GF-D8 (cell line): ENCODE results near the gene NFIX.

Experiments used
- DNase-seq: peaks from one replicate; lab custom pipeline; 2025; lab: John Stamatoyannopoulos, UW

The NFIX gene

DNA sequence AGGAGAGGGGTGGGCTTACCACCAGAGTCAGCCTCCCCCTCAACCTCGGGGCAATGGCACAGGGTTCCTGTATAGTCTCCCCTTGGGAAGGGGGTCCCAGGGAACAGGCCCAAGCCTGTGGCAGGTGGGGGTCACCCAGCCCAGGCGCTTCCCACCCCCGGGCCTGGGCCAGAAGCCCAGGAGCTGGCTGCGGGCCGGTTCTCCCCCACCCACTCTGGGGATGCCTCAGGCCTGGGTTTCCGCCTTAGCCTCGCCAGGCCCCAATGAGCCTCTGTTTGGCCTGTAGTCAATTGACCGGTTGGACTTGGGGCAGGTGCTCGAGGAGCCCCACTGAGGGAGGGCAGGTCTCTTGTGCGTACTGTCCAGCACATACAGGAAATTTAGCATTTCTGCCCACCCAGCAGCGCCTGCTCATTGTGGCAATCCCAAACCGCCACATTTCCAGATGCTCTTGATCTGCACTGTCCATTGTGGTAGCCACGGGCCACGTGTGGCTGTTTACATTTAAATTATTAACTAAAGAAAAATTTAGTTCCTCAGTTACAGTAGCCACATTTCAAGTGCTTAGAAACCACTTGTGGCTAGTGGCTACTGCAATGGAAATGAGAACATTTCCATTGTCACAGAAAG, 97.4 kb downstream of the NFIX start:
- no peak for DNase-seq

DNA sequence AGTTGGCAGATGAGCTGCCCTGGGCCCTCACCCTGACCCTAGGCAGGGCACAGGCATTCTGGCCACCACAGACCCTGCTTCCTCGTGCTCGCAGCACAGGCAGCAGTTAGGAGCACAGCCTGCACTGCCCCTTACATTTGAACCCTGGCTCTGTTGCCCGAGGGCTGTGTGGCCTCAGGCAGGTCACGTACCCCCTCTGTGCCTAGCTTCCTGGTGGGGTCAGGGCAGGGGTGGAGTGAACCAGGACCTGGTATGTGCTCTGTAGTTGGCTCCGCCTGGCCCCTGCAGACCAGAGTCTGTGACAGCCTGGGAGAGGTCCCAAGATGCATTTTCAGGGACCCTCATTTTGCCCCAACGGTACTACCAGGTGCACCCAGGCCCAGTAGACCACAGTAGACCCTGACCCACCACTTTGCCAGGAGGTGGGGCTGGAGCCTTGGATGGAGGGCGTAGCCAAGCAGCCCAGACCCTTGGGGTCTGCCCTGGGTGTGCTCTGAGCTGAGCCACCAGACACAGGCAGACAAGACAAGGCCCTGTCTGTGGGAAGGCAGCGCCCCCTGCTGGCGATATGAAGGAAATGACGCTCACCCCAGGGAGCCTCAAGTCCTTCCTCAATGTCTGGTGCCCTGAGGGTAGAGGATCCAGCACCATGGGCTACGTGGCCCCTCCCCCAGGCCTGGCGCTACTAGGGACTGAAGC, 98.3 kb downstream of the NFIX start:
- peak; percentile 47 for DNase-seq

DNA sequence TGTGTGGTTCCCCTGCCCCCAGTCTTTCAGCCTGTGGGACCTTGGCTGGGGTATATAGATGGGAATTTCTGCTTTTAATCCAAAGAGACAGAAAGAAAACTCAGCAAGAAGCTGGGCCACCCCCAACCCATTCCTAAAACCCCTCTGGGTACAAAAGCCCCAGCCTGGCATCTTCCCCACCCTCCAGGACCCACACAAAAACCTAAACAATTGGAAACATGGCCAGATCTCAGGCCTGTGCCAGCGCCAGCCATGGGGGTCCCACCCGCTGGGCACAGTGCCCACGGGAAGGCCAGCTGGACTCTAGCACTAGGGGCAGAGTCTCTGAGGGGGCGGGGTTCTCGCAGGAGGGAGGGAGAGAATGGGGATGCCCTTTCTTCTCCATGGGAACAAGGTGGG, 98.8 kb downstream of the NFIX start:
- no peak for DNase-seq

DNA sequence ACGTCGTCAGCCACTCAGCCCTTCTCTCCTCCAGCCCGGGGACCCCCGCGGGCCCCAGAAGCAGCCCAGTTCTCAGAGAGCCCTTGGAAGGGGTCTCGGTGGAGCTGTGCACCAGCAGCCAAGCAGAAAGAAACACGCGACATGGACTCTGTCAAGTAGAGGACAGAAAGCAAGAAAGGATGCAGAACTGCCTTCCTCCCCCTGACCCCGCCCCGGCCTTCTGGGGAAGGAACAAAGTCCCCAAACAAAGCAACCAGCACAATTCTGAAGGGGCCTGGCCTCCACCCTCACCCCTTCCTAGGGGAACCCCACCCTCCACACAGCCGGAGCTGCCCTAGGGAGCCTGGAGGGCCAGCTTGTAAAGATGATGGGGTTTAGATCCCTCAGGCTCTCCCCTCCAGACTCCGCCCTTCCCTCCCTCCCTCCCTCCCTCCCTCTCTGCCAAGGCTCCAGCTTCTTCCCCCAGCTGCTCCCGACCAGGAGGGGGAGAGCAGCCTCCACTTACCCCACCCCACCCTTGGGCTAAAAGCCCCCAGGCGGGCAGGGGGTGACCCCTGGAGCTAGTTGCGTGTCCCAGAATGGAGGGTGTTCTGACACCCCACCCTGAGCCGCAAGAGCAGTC, 99.6 kb downstream of the NFIX start:
- no peak for DNase-seq

DNA sequence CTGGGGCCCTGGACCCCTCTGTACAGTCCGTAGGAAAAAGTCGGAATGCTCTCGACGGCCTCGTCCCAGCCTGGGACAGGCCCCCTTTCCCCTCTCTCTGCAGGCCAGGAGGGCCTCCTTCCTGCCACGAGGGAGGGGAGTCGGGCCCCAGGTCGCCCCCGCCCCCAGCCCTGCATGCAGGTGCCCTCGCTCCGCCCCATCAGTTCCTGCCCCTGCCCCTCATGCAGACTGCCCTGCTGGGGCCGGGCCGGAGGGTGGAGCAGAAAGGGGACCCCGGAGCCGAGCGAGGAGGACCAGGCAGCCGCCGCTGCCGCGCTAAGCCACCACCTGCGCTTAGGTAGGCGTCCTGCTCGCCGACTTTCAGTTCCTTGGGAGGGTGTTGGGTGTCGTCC, 100.1 kb downstream of the NFIX start:
- no peak for DNase-seq

DNA sequence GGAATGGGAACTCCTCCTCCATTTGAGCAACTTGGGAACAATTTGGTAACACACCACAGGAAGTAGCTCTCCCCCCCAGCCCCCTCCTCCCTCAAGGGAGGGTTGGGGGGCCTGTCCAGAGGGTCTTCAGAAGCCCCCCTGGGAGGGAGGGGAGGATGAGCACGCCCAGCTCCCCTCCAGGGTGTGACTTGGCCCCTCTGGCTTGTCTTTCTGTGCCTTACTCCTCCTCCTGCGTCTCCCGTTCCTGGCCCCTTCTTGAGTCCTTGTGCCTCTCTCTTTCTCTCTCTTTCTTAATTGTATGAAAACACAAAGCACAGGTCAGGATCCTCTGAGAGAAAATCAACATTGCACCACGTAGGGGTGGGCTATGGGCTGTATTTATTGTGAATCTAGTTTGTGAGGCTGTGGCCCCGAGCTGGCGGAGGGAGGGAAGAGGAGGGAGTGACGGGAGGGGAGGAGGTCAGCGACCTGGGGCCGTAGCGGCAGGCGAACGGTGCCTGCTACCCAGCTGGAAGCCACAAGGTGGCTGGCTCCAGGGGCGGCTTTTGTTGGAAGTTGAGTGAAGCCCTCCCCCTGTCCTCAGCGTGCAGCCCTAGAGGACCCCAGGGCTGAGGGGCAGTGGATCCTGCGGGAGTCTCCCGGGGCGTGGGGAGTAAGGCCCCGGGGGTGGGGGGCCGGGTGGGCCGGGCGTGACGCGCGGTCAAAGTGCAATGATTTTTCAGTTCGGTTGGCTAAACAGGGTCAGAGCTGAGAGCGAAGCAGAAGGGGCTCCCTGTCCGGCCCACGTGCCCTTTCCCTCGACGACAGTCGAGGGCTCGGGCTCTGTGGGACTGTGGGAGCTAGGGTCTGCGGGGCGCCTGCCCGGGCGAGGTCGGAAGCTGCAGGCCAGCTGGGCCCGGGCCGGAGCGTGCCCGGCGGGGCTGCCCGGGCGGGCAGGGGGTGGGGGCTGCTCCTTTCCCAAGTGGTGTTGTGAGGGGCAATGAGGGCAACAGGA, 101.0 kb downstream of the NFIX start:
- peak; percentile 56 for DNase-seq

DNA sequence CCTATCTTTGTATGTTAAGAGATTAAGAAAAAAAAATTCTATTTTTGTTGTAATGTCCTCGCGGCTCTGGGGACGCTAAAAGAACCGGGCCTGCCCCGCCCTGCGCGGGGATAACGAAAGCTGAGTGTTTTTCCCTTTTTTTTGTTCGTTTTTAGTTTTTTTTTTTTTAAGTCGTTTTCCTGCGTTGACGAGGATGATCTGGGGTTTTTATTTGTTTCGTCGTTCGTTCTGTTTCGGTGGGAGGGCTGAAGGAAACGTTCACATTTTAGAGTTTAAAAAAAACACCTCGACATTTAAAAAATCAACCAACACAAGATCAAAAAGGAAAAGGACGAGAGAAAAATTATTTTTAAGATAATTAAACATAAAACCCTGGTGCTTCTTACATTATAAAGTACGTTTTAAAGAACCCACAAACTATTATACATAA, 101.8 kb downstream of the NFIX start:
- no peak for DNase-seq

DNA sequence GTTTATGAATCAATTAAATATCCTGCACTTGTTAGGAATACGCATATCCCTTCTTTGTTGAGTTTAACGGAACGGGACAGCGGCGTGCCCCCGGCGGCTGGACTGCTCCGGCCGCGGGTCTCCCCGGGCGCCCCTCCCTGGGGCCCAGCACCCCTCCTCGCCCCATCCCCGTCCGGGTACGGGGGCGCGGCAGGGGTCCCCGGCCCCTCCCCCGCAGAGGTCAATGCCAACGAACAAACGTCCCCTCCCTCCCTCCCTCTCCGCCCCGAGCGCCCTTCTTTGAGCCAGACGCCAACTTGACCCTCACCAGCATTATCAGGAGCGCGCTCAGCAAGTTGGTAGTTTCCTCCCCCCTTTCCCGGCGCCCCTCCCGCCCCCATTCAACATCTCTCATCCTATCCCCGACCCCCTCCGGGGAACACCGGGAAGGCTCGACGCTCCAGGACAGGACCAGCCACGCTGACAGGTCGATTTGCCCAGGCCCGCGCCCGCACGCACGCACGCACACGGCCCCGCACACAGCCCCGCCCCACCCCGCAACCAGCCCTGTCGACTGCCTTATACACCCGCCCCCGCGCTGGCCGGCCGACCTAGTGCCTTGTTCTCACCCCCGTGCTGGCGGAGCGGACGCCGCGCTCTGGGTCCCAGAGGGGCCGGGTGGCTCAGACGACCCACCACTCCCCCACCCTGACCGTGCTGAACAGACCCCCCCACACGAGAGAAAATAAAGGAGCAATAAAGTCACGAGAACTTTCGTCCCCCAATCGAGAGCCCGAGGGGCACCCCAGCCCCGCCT, 102.4 kb downstream of the NFIX start:
- peak; percentile 71 for DNase-seq

DNA sequence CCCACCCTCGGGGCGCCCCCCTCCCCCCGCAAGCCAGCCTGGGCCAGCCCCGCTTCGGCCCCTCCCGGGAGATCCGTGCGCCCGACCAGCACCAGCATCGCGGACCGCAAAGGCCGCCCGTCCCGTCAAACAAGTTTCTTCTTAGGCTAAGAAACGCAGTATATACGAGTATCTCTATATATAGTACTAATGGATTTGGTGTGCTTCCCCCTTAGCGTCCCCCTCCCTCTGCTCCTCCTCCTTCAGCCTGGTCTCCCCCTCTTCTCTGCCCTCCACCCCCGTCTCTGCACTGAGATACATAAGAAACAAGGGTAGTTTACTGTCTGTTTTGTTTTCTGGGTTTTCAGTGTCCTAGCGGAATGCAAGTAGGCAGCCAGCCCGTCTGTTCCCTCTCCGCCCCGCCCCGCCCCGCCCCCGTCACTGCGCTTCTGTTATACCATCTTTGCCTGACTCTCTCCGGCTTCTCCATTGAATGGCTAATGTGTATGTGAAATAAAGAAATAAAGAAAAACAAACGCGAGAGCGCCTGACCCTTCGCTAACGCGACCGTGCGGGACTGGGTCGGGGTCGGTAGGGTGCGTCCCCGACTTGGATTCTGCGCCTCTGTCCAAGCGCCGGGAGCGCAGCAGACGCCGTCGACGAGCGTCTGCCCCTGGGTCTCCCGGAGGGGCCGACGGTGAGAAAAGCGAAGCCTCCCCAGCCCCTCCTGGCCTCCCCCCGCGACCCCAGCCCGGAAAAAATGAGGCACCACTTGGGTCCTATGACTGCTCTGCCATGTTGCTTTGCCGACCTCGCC, 103.2 kb downstream of the NFIX start:
- peak; percentile 74 for DNase-seq

DNA sequence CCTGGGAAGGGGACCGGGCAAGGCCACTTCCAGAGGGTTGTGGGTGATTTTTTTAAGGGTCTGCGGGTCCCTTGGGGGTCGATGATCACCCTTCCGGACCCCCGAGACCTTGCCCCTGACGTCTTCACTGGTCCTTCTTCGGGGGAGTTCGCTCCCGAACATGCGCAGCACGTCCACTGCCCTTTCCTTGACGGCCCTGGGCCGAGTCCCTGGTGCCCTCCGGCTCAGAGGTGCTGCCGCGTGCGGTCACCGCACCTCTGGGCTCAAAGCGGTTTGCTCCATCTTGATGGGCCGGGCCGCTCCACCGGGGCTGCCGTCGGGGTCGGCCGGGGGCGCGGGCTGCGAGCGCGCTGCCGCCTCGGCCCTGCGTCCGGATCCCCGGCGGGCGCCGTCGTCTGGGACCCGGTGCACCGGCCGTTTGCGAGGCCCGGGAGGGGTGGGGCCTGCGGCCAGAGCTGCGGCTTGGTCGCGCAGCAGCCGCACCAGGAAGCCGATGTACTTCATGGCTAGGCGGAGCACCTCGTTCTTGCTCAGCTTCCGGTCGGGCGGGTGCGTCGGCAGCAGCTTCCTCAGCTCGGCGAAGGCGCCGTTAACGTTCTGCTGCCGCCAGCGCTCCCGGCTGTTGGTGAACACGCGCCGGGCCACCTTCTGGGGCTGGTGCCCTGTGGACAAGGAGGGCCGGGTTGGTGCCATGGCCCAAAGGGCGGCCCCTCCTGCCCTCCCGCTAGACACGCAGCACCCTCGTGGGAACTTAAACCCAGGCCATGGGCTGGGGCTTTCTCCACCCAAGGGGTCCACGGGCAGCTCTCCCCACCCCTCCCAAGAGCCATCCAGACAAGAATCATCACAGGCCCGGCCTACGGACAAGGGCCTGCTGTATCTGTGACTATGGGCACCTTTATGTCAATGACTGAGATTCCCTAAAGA, 104.1 kb downstream of the NFIX start:
- DNase-seq, result peak; percentile 85

DNA sequence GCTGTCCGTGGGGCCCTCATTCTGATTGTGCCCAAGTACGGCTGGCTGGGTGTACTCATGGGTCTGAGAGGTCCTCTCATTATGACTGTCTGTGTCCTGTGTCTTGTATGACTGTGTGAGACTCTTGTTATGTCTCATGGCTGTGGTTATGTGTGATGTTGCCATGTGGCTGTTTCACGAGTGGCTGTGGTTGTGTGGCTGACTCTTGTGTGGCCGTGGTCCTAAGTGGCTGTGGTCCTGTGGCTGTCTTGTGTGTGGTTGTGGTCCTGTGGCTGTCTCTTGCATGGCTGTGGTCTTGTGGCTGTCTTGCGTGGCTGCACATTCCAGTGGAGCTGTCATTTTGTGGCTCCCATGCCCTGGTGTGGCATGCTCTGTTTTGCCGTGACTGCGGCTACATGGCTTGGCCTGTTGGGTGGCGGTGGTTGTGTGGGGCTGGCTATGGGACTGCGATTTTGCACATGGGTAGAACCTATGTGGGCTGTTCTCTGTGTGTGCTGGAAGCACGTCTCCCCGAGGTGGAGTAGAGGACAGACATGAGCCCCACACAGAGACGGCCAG, 104.8 kb downstream of the NFIX start:
- peak; percentile 68 for DNase-seq

DNA sequence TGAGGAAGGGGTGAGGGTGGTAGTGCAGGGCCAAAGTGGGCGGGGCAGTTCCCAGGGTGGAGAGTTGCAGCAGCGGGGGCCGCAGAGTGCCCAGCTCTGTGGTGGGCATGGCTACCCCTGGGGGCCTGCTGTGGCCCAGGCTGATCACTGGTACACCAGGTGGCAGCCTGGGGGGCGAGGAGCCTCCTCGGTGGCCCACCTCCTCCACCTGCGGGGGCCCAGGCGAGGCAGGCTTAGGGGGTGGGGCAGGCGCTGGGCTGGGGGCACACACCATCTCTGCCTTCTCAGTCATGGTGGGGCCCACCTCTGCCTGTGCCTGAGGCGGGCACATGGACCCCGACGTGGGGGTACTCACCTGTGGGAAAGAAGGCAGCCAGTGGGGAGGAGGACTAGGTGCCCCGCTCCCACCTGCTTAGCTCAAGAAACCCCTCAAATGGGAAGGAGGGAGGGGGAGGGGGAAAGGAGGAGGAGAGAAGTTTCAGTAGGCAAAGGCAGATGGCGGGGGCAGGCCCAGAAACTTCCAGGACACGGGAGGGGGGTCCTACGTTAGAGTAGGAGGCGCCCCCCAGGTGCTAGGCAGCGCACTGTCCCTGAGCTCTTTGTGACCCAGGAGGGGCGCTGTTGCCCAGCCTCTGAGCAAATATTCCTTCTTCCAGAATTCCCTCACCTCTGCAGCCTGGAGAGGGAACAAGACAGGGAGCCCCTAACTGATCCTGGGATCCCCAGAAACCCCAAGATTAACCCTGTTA, 105.7 kb downstream of the NFIX start:
- DNase-seq, result peak; percentile 8

DNA sequence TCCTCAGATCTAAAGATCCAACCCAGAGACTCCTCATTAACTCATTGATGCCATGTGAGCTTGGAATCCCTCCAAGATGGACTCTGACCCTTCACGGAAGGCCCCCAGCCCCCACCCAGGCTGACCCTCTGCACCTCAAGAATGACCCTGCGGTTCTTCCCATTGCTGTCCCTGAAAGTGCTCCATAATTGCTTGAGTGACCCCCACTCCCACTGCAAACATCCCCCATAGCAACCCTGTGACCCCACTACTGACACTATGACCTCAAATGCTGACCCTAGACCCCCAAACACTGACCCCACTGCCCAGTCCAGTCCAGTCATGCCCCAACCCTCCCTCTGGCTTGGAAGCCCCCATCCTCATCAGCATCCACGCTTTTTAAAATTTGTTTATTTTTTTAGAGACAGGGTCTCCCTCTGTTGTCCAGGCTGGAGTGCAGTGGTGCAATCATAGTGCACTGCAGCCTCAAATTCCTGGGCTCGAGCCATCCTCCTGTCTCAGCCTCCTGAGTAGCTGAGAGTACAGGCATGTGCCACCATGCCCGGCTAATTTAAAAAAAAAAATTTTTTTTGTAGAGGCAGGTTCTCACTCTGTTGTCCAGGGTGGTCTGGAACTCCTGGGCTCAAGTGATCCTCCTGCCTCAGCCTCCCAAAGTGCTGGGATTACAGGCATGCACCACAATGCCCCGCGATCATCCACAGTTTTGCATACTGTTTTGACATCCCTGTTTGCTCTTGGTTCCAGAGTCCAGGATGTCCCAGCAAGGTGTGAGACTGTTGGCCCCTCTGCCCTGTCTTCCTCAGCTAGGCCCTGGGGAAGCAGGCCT, 106.5 kb downstream of the NFIX start:
- no peak for DNase-seq

DNA sequence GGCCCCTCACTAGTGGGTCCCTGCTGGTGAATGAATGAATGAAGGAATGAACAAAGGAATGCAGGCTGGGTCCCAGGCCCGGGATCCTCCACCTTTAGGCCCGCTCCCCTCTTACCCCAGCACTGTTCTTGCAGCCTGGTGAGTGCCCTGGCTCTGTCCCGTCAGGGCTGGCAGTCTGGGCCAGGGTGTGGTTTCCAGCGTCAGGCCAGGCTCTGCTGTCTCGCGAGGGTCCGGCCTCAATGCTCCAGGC, 107.1 kb downstream of the NFIX start:
- DNase-seq, result no peak

DNA sequence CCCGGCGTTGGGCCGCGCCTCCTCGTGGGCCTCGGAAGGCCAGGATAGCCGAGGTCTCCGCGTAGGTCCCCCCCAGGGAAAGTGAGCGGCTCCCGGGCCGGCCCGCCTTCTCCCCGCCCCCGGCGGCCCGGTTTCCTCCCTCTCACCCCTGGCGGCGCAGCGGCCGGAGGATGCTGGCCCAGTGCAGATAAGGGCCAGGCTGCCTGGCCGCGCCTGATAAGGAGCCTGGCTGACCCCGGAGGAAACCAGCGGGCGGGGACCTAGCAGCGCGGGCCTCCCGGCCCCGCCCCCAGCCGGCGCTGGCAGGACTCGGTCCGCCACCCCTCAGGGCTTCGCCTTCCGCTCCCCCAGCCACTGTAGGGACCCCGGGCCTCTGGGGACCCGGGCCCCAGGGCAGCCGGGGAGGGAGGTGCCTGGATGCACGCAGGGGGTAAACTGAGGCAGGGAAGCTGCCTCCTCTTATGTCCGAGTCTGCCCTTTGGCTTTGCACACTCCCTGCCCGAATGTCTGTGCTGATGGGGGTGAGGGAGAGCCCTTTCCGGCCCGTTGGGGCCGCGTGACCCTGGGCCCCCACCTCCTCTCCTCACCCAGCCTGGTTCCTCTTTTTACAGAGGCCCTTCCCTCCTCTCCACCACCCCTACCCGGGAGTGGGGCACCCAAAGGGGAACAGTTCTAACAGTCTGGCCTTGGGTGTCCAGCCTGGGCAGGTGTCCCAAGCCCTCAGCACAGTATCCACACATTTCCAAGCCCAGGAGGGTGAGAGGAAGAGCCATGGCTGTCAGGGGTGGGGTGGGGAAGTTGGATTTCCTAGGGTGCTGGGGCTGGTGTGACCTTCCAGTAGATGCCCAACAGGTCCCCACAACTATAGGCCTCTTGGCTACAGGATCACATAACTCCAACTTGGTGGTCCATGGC, 107.6 kb downstream of the NFIX start, which contains the start of gene LYL1:
Gene LYL1, minus strand, starts transcription at position 193 of the 915 bp plus-strand sequence. CDS start 1,687 bp downstream, outside the sequence.
- peak; percentile 92 for DNase-seq

DNA sequence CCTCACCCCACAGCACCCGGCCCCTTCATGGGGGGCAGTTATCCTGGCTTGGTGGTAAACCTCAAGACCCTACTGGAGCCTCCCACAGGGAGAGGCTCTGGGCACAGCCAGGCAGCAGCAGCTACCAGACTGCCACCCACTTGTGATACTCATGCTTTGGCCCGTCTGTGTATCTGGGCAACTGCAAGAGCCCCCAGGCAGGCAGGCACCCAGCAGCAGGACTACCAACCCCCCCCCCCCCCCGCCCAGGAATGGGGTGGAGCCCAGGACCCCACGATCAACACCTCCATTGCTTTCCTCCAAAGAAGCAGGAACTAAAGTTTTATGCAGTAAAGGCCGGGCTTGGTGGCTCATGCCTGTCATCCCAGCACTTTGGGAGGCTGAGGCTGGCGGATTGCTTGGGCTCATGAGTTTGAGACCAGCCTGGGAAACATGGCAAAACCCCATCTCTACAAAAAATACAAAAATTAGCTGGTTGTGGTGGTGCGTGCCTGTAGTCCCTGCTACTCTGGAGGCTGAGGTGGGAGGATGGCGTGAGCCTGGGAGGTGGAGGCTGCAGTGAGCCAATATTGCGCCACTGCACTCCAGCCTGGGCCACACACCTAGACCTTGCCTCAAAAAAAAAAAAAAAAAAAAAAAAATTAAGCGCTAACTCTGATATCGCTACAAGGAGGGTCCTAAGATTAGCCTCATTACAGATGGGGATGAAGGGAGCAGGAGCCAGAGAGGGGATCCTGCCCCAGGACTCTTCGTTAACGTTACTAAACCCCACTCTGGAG, 108.5 kb downstream of the NFIX start:
- peak; percentile 69 for DNase-seq
